OCI-LY3 (cell line): ENCODE results near the gene MIER1.
"Not testable (repeated sequence)": the region's sequence is repeated elsewhere in the genome, so short reads cannot be mapped to it uniquely, and the experiment has no call there.

Source experiments
- CTCF ChIP-seq: fragments of 200-600, 300-600 bp; sonication (generic); IDR thresholded peaks from 2 replicates; pipeline ENCODE4 v1.5.1; 2014; ENCODE audit warnings: antibody characterized with exemption, low read length, low read depth
- EZH2phosphoT487 ChIP-seq: fragments of 200-600 bp; shearing (Covaris generic); IDR thresholded peaks from 2 replicates; pipeline ENCODE4 v1.6.1; 2018; ENCODE audit warnings: antibody characterized with exemption, mixed run types, low read depth

GRCh38 chr1:66915203-66915602 is 9.6 kb upstream of the MIER1 start:
- TF ChIP-seq CTCF, EZH2phosphoT487: not testable (repeated sequence)
